K562 (cell line): ENCODE results near the gene SPACA9. TPM values are rescaled to one million over a fixed set of nuclear protein-coding genes. Genes with fewer than 3 reads are reported as not detected.

Source experiments
- ATAC-seq: fragments of 200-7000 bp; cut with Tn5 transposase; 3 replicates; pipeline ENCODE4 v1.9.1; 2020; ENCODE audit warnings: moderate library complexity
- BruUV-seq: library from RNA; stranded (reverse); fragments of 400-500 nt; replicated peaks from 2 replicates; lab custom pipeline; 2021; lab: Mats Ljungman, UMichigan
- CTCF ChIA-PET: fragments of 300-600 bp; formaldehyde crosslinking; extraction: SDS; loops from one replicate; lab custom pipeline; 2021; ENCODE audit warnings: low intra/inter-chr PET ratio; lab: Yijun Ruan, JAX
- POLR2A ChIA-PET: fragments of 300-600, 350-650 bp; sonication (Branson Sonifier 250); formaldehyde crosslinking; extraction: SDS; loops from one replicate; lab custom pipeline; 2021; ENCODE audit warnings: antibody characterized with exemption, inconsistent platforms; lab: Yijun Ruan, JAX
- DNase-seq, 4 experiments: peaks; one replicate each; pipeline versions ENCODE4 v3.0.0 to v3.0.0-alpha.2; 2011 to 2018; ENCODE audit warnings: low spot score in 3 of 4, mixed read lengths in 3 of 4; ENCODE audit errors: extremely low read depth in 1 of 4
- FAIRE-seq: peaks from 2 replicates; lab custom pipeline; 2011; peaks lifted over from hg19 to GRCh38; lab: Jason Lieb, UNC
- H2AFZ ChIP-seq: 2 replicates; pipeline ENCODE4 v1.6.0; 2011; ENCODE audit warnings: low read depth, low read length, control low read depth, inconsistent platforms
- H3K27ac ChIP-seq: fragments of 200-600 bp; 3 replicates; pipeline ENCODE4 v1.8.0; 2011; ENCODE audit warnings: low read depth, mild to moderate bottlenecking, control low read depth, inconsistent platforms, low read length, moderate library complexity, mixed read lengths; ENCODE audit errors: extremely low read depth
- H3K27me3 ChIP-seq, 2 experiments: fragments of 300-600 bp in 1 of 2; 2 replicates in 1 of 2; 3 replicates in 1 of 2; pipeline versions ENCODE4 v1.6.0 to v1.8.0; 2011; ENCODE audit warnings: inconsistent platforms in 2 of 2, low read length in 2 of 2, mild to moderate bottlenecking in 1 of 2, mixed read lengths in 1 of 2, moderate library complexity in 1 of 2; ENCODE audit not compliant: control insufficient read depth in 2 of 2, insufficient read depth in 2 of 2
- H3K36me3 ChIP-seq: fragments of 300-600 bp; 3 replicates; pipeline ENCODE4 v1.8.0; 2011; ENCODE audit warnings: mild to moderate bottlenecking, low read length, inconsistent platforms; ENCODE audit not compliant: control insufficient read depth, insufficient read depth
- H3K4me1 ChIP-seq, 2 experiments: fragments of 200-600 bp in 1 of 2; replicated peaks in 1 of 2; 2 replicates in 1 of 2; 3 replicates in 1 of 2; pipeline versions ENCODE4 v1.5.1 to v1.8.0; 2011; ENCODE audit warnings: inconsistent platforms in 2 of 2, low read length in 2 of 2, mild to moderate bottlenecking in 1 of 2, mixed read lengths in 1 of 2, moderate library complexity in 1 of 2; ENCODE audit not compliant: control insufficient read depth in 2 of 2, insufficient read depth in 2 of 2
- H3K4me2 ChIP-seq: 2 replicates; pipeline ENCODE4 v1.6.1; 2011; ENCODE audit warnings: low read length, control low read depth, inconsistent platforms, mixed read lengths; ENCODE audit not compliant: insufficient read depth
- H3K4me3 ChIP-seq: fragments of 200-600 bp; sonication (generic), shearing (Covaris generic); 2 replicates; pipeline ENCODE4 v1.5.1; 2016; ENCODE audit warnings: control low read depth, inconsistent platforms
- H3K79me2 ChIP-seq: fragments of 200-600 bp; 3 replicates; pipeline ENCODE4 v1.8.0; 2011; ENCODE audit warnings: low read length, inconsistent platforms; ENCODE audit not compliant: control insufficient read depth, insufficient read depth
- H3K9ac ChIP-seq, 2 experiments: 2 replicates each; pipeline versions ENCODE4 v1.6.0 to v1.6.1; 2011; ENCODE audit warnings: low read depth in 2 of 2, low read length in 2 of 2, control low read depth in 1 of 2, inconsistent platforms in 1 of 2, mild to moderate bottlenecking in 1 of 2, mixed read lengths in 1 of 2; ENCODE audit not compliant: insufficient read depth in 1 of 2
- H3K9me1 ChIP-seq: one replicate; pipeline ENCODE4 v1.6.0; 2011; ENCODE audit warnings: inconsistent platforms, mild to moderate bottlenecking, low read length, moderate library complexity; ENCODE audit not compliant: control insufficient read depth, insufficient read depth
- H3K9me3 ChIP-seq: replicated peaks from 2 replicates; pipeline ENCODE4 v1.5.1; 2011; ENCODE audit warnings: low read depth, low read length, inconsistent platforms; ENCODE audit not compliant: control insufficient read depth, insufficient read depth
- H4K20me1 ChIP-seq: replicated peaks from 2 replicates; pipeline ENCODE4 v1.6.1; 2011; ENCODE audit warnings: low read length, inconsistent platforms, mixed read lengths; ENCODE audit not compliant: control insufficient read depth, insufficient read depth
- ARID2 ChIP-seq: fragments of 450-650 bp; IDR thresholded peaks from 2 replicates; pipeline ENCODE4 v1.6.1; 2017; ENCODE audit warnings: antibody characterized with exemption, mild to moderate bottlenecking
- DEAF1 ChIP-seq: fragments of 450-650 bp; formaldehyde crosslinking; IDR thresholded peaks from 2 replicates; pipeline ENCODE4 v1.4.0; 2020; ENCODE audit warnings: mild to moderate bottlenecking, moderate library complexity
- E4F1 ChIP-seq: fragments of 250-450 bp; sonication (Bioruptor Pico); IDR thresholded peaks from 2 replicates; pipeline ENCODE4 v1.5.0; 2021; ENCODE audit warnings: mild to moderate bottlenecking, borderline replicate concordance
- ESRRA ChIP-seq: fragments of 450-650 bp; IDR thresholded peaks from 2 replicates; pipeline ENCODE4 v1.6.1; 2014; ENCODE audit warnings: low read depth, mild to moderate bottlenecking, moderate library complexity, borderline replicate concordance
- ETS1 ChIP-seq: conservative IDR thresholded peaks from 2 replicates; pipeline ENCODE4 v1.6.1; 2011; ENCODE audit warnings: low read depth, mild to moderate bottlenecking, low read length; ENCODE audit not compliant: control insufficient read depth
- SAP30 ChIP-seq: fragments of 200-600 bp; sonication (generic); IDR thresholded peaks from 2 replicates; pipeline ENCODE4 v1.6.1; 2012; ENCODE audit warnings: borderline replicate concordance, low read depth, mild to moderate bottlenecking, moderate library complexity, low read length, control low read depth, inconsistent platforms; ENCODE audit not compliant: insufficient read depth, poor library complexity, severe bottlenecking
- SMAD3 ChIP-seq: fragments of 450-650 bp; formaldehyde crosslinking; conservative IDR thresholded peaks from 2 replicates; pipeline ENCODE4 v1.4.0; 2020; ENCODE audit warnings: mild to moderate bottlenecking
- TRIM25 ChIP-seq: fragments of 450-650 bp; IDR thresholded peaks from 2 replicates; pipeline ENCODE4 v1.7.0; 2016; ENCODE audit warnings: borderline replicate concordance
- ZNF77 ChIP-seq: fragments of 250-450 bp; sonication (Bioruptor Pico); IDR thresholded peaks from 2 replicates; pipeline ENCODE4 v1.5.0; 2020
- ZNF785 ChIP-seq: fragments of 250-450 bp; sonication (Bioruptor Pico); IDR thresholded peaks from 2 replicates; pipeline ENCODE4 v1.4.0; 2020; ENCODE audit warnings: mild to moderate bottlenecking
- WGBS: fragments of 100-300 bp; shearing (Covaris generic); methylation state at CpG from one replicate; pipeline ENCODE4 v1.1.6; 2016; ENCODE audit warnings: low coverage, mixed read lengths; ENCODE audit not compliant: insufficient coverage; ENCODE audit errors: missing lambda C conversion rate; 5-methylcytosine and 5-hydroxymethylcytosine counted together
- in situ Hi-C: fragments of 300-500 bp; cut with MboI; formaldehyde crosslinking; loops from 4 replicates; pipeline ENCODE4 v1.15.0; 2018; ENCODE audit warnings: inconsistent platforms, mixed read lengths
- intact Hi-C: fragments of 100-400 bp; cut with micrococcal nuclease; formaldehyde crosslinking; loops from 2 replicates; pipeline ENCODE4 v1.14.2; 2022
- polyA plus RNA-seq, 8 experiments: library from polyadenylated mRNA; depleted of rRNA in 4 of 8; stranded (reverse) in 5 of 8; unstranded in 3 of 8; fragments of >200 nt; fragmentation: Nextera tagmentation in 2 of 8; fragmentation: Illumina TruSeq in 1 of 8; extraction: Ambion mirVana in 2 of 8; extraction: Trizol in 1 of 8; gene quantifications; 2 replicates each; pipeline versions ENCODE4 v1.2.1 to v1.2.3, GENCODE V29; 2011 to 2014; ENCODE audit warnings: inconsistent platforms in 1 of 8, missing spikeins in 1 of 8
- total RNA-seq, 7 experiments: library from RNA; depleted of rRNA in 6 of 7; stranded (reverse); fragments of >200 nt in 6 of 7; fragmentation: Illumina TruSeq in 2 of 7; extraction: Trizol in 2 of 7; gene quantifications; 2 replicates each; pipeline versions ENCODE4 v1.2.1 to v1.2.3, GENCODE V29; 2011 to 2021; ENCODE audit warnings: low replicate concordance in 1 of 7

The SPACA9 gene
- total and polyA plus RNA-seq, 9 of the 15 experiments (the other 6 are each of a cell fraction or from before 2014, with no cell fraction given), result 0.06 to 0.51 (median 0.36) TPM

- Histone ChIP-seq H3K4me3 (no peak overlapping the region), H3K36me3 (peaks cover 20% of the 10 kb centered on the region; the same call in 2 of the 3 replicates), H3K79me2 (no peaks in the 10 kb centered on the region), H3K9me1 (no peaks in the 10 kb centered on the region), H3K27ac (no peak overlapping the region), H3K9me3 (no peaks in the 10 kb centered on the region), H3K9ac (no peak overlapping the region), H2AFZ (no peak overlapping the region), H3K27me3 (peaks cover 20 to 29% of the 10 kb centered on the region in 2 experiments), H3K4me1 (peaks cover 2 to 3% of the 10 kb centered on the region in 2 experiments; a peak in 2 of 5 replicates), H3K4me2 (no peak overlapping the region), H4K20me1 (0 out of 2 replicates have a peak, but pooled peaks cover 4% of the 10 kb centered on the region)
- ATAC-seq (no peak; the same call in 1 of the 3 replicates), DNase-seq (no peak), FAIRE-seq (no peak)
- ChIA-PET POLR2A (interaction anchor here (1.3 kb wide), 1 partner anchor 32 kb away, joined by 3 read pairs; no protein-coding TSS in a partner anchor), CTCF (no interaction called here)
- 47% methylated on average over 9 of the region's 9 CpGs for WGBS
- BruUV-seq, result no TSS peak
- in situ Hi-C loops, result no loop called here
- intact Hi-C loops, result no loop called here
- TF ChIP-seq ARID2 (no peak), ZNF77 (CRISPR knock-in tag) (no peak), ESRRA (no peak), TRIM25 (no peak), ETS1 (no peak), SAP30 (no peak), DEAF1 (no peak), E4F1 (CRISPR knock-in tag) (no peak), ZNF785 (CRISPR knock-in tag) (no peak), SMAD3 (no peak)
These were observed 13.7 kb downstream of the SPACA9 start for GRCh38 chr9:132892400-132892799.
